ENCODE data around the gene TNFSF11. TPM values are rescaled to one million over a fixed set of nuclear protein-coding genes. Genes with fewer than 3 reads are reported as not detected.

The TNFSF11 gene
- total RNA-seq, 1 donor from 2014 or later, result not detected

DNA sequence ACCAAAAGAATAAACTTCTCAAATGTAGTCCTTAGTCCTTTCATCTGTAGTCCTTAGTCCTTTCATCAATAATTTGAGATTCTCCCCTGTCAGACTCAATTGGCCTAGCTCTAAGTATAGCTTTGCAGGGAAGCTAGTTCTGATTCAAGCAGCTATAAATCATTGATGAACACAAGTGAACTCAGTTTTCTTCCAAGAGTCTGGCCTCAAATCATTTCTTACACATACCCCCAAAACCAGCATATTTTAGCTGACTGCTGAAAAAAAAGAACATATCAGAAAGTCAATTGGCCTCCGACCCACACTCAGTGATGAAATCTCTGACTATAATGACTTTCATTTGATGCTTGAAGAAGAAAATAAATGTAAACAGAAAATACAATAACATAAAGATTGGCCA is 64.9 kb downstream of the TNFSF11 start:
- Histone ChIP-seq H3K4me3 (no peak overlapping the region), H3K27ac (no peak overlapping the region), H3K4me1 (no peaks in the 10 kb centered on the region), H3K36me3 (no peaks in the 10 kb centered on the region), H3K27me3 (no peaks in the 10 kb centered on the region), H3K9me3 (no peaks in the 10 kb centered on the region)
- TF ChIP-seq, protein P1, sequence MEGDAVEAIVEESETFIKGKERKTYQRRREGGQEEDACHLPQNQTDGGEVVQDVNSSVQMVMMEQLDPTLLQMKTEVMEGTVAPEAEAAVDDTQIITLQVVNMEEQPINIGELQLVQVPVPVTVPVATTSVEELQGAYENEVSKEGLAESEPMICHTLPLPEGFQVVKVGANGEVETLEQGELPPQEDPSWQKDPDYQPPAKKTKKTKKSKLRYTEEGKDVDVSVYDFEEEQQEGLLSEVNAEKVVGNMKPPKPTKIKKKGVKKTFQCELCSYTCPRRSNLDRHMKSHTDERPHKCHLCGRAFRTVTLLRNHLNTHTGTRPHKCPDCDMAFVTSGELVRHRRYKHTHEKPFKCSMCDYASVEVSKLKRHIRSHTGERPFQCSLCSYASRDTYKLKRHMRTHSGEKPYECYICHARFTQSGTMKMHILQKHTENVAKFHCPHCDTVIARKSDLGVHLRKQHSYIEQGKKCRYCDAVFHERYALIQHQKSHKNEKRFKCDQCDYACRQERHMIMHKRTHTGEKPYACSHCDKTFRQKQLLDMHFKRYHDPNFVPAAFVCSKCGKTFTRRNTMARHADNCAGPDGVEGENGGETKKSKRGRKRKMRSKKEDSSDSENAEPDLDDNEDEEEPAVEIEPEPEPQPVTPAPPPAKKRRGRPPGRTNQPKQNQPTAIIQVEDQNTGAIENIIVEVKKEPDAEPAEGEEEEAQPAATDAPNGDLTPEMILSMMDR (IDR thresholded peaks at IDR 0.05), result no peak
- intact Hi-C loops (cut with DNase I), result no loop called here
- no peak for DNase-seq (ENCODE audit: low spot score in 2 of 2)

DNA sequence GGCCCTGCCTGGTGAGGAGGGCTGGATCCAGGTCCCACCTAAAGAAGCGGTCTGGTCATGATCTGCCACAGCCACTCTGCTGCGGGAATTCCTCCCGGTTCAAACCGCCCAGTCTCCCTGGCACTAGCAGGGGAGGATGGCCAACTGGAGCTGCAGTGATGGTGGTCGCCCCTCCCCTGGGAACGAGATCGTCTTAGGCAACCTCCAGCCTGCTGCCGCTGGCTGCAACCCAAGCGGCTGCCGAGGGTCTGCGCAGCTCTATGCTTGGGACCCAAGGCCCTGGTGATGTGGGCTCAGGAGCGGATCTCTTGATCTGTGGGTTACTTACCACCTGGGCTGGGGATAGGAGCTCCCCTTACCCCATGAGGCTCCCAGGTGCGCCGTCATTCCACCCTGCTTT is 69.1 kb downstream of the TNFSF11 start:
- Histone ChIP-seq H3K4me3 (no peak overlapping the region), H3K9me3 (no peaks in the 10 kb centered on the region), H3K36me3 (no peaks in the 10 kb centered on the region), H3K4me1 (no peaks in the 10 kb centered on the region), H3K27me3 (no peaks in the 10 kb centered on the region), H3K27ac (no peak overlapping the region)
- DNase-seq (ENCODE audit: low spot score in 2 of 2), result no peak
- intact Hi-C loops (cut with DNase I), result no loop called here
- TF ChIP-seq, protein P1 (IDR thresholded peaks at IDR 0.05), result no peak

DNA sequence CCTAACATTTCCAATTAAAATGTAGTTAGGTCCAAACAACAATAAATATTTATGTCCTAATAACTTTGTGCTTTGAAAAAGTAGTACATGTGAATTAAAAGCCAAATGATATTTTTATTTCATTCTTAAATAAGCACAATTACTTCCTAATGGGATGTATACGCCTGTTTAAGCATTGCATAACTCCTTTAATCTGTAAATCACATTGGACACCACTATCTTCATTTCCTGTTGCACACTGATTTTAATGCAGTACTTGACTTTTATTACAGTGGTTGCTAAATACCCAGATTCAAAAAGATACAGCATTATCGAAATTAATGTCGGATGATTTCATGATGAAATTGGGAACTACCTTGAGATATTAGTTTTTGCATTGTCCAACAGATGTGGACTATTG is 70.9 kb downstream of the TNFSF11 start:
- no peak overlapping the region for H3K27ac ChIP-seq
- no peak for DNase-seq (ENCODE audit: low spot score in 2 of 2)
- TF ChIP-seq, protein P1 (IDR thresholded peaks at IDR 0.05), result no peak
- intact Hi-C loops (cut with DNase I), result no loop called here
- H3K27me3 ChIP-seq, result no peaks in the 10 kb centered on the region
- H3K4me1 ChIP-seq, result no peaks in the 10 kb centered on the region
- H3K9me3 ChIP-seq, result no peaks in the 10 kb centered on the region
- H3K4me3 ChIP-seq, result no peak overlapping the region
- H3K36me3 ChIP-seq, result no peaks in the 10 kb centered on the region

DNA sequence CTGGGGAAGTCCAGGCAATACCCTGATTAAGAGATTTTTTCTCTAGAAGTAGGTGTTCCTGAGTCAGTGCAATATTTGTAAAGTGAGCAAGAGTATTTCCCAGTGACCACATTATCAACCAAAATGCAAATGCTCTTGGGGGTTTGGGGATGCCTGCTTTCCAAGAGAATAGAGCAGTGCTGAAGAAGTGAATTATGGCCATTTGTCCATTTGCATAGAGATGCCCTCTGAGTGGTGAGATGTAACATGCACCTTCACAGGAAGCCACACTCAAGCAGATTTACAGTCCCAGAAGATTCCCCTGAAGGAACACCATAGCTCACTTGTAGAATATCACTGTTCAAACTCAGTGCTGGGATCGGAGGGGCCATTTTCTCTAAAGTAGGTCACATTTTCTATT is 71.8 kb downstream of the TNFSF11 start:
- intact Hi-C loops (cut with DNase I), result no loop called here
- TF ChIP-seq, protein P1 (IDR thresholded peaks at IDR 0.05), result no peak
- Histone ChIP-seq H3K4me1 (no peaks in the 10 kb centered on the region), H3K27me3 (no peaks in the 10 kb centered on the region), H3K27ac (no peak overlapping the region), H3K4me3 (no peak overlapping the region), H3K36me3 (no peaks in the 10 kb centered on the region), H3K9me3 (no peaks in the 10 kb centered on the region)
- no peak for DNase-seq (ENCODE audit: low spot score in 2 of 2)

DNA sequence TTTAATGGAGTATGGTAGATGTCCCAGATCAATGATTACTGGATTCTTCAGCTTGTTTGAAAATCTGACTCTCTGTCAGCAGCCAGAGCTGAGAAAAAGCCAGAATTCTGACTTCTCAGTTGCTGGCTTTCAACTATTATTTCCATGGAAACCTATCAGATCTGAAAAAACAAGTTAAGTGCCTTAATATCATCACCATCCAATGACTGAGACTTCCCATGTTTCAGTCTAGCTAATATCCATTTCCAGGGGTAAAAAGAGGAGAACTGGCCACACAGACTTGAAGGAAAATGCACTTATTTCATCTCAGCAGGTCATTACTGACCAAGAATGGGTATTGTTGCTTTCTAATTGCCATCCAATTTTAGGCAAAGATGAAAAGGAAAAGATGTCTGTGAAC is 75.2 kb downstream of the TNFSF11 start:
- H3K27ac ChIP-seq, result no peak overlapping the region
- TF ChIP-seq, protein P1 (IDR thresholded peaks at IDR 0.05), result no peak
- DNase-seq (ENCODE audit: low spot score in 2 of 2), result no peak
- H3K4me1 ChIP-seq, result no peaks in the 10 kb centered on the region
- H3K27me3 ChIP-seq, result no peaks in the 10 kb centered on the region
- intact Hi-C loops (cut with DNase I), result no loop called here
- no peak overlapping the region for H3K4me3 ChIP-seq
- no peaks in the 10 kb centered on the region for H3K36me3 ChIP-seq
- H3K9me3 ChIP-seq, result no peaks in the 10 kb centered on the region

DNA sequence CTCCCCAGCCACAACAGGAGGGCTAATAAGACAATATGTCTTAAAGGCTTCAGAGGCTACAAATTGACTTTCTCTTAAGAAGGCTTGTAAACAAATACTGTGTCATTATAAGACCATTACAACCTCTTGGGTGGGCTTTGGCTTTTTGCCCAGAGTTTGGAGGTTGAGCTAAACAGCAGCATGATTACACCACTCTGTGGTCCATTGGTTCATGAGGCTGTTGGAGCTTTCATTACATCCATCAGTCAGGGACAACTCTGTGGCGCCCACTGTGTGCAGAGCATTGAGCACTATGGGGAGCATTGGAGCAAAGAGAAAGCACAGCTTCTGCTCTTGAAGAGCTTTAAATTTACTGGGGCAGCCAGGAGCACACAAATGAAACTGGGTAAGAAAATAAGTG is 75.9 kb downstream of the TNFSF11 start:
- no peak for DNase-seq (ENCODE audit: low spot score in 2 of 2)
- Histone ChIP-seq H3K4me1 (no peaks in the 10 kb centered on the region), H3K27me3 (no peaks in the 10 kb centered on the region), H3K4me3 (no peak overlapping the region), H3K36me3 (no peaks in the 10 kb centered on the region), H3K27ac (no peak overlapping the region), H3K9me3 (no peaks in the 10 kb centered on the region)
- TF ChIP-seq, protein P1 (IDR thresholded peaks at IDR 0.05), result no peak
- intact Hi-C loops (cut with DNase I), result no loop called here
